ENCODE results near the gene AHRR. TPM values are rescaled to one million over a fixed set of nuclear protein-coding genes. Genes with fewer than 3 reads are reported as not detected.

The AHRR gene
- total RNA-seq, 1 donor from 2014 or later = 0.29 TPM

DNA sequence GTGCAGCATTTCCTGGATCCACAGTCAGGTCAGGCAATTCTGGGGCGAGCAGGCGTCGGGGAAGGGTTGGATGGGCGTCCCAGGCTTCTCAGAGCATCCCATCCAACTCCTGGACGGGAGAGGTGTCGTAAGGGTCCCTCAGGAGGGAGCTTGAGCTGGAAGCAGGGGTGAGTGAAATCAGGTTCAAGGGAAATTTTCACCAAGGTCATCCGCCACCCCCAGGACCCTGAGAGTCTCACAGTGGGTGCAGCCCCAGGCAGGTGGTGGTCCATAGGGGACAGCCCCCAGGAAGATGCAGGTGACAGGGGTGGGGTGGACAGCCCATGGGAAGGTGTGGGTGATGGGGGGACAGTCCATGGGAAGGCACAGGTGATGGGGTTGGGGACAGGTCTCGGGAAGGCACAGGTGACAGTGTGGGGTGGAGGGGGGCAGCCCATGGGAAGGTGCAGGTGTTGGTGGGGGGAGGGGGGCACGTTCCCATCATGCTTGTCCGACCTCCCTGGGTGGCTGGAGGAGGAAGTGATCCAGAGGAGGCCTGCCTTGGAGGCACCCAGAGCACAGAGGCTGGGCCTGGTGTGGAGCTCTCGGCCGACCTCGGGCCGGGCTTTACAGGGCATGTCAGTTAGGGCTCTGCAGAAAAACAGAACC lies 48.9 kb downstream of the AHRR start:
- no peak for DNase-seq (ENCODE audit: low read depth)
- no peak overlapping the region for H3K4me3 ChIP-seq (ENCODE audit: low read depth, low read length)
- TF ChIP-seq, protein P1, sequence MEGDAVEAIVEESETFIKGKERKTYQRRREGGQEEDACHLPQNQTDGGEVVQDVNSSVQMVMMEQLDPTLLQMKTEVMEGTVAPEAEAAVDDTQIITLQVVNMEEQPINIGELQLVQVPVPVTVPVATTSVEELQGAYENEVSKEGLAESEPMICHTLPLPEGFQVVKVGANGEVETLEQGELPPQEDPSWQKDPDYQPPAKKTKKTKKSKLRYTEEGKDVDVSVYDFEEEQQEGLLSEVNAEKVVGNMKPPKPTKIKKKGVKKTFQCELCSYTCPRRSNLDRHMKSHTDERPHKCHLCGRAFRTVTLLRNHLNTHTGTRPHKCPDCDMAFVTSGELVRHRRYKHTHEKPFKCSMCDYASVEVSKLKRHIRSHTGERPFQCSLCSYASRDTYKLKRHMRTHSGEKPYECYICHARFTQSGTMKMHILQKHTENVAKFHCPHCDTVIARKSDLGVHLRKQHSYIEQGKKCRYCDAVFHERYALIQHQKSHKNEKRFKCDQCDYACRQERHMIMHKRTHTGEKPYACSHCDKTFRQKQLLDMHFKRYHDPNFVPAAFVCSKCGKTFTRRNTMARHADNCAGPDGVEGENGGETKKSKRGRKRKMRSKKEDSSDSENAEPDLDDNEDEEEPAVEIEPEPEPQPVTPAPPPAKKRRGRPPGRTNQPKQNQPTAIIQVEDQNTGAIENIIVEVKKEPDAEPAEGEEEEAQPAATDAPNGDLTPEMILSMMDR (conservative IDR thresholded peaks at IDR 0.05; ENCODE audit: low read depth, low read length) = no peak

DNA sequence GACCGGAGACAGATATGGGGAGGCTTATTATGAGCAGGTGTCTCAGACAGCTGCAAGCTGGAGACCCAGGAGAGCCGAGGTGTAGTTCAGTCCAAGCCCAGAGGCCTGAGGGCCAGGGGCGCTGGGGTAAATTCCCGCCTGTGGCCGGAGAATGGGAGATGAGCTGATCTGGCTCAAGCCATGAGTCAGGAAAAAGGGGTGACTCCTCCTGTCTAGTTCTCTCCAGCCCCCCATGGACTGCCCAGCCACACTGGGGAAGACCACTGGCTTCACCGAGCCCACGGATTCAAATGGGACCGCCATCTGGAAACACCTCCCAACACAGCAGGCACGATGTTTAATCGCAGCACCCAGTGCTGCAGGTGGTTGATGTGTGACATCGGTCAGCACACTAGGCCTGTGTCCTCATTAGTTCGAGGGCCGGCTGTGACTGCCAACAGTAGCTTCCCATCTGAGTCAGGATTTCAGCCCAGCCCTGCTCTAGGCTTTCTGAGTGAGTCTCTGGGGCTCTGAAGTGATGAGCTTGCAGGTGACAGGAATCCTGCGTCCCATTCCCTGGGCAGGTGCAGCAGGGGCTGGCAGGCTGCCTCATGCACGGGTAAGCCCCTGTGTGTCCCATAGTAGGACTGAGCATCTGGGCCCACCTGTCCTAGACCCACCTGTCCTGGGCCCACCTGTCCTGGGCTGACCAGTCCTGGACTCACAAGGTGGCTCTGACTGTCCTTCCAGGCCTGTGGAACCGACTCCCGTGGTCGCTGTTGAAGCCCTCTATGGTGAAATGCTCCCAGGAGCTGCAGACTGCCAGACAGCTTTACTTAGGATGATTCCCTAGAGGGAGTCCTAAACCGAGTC lies 49.7 kb downstream of the AHRR start:
- no peak overlapping the region for H3K4me3 ChIP-seq (ENCODE audit: low read depth, low read length)
- TF ChIP-seq, protein P1 (conservative IDR thresholded peaks at IDR 0.05; ENCODE audit: low read depth, low read length) = no peak
- DNase-seq (ENCODE audit: low read depth) = no peak

DNA sequence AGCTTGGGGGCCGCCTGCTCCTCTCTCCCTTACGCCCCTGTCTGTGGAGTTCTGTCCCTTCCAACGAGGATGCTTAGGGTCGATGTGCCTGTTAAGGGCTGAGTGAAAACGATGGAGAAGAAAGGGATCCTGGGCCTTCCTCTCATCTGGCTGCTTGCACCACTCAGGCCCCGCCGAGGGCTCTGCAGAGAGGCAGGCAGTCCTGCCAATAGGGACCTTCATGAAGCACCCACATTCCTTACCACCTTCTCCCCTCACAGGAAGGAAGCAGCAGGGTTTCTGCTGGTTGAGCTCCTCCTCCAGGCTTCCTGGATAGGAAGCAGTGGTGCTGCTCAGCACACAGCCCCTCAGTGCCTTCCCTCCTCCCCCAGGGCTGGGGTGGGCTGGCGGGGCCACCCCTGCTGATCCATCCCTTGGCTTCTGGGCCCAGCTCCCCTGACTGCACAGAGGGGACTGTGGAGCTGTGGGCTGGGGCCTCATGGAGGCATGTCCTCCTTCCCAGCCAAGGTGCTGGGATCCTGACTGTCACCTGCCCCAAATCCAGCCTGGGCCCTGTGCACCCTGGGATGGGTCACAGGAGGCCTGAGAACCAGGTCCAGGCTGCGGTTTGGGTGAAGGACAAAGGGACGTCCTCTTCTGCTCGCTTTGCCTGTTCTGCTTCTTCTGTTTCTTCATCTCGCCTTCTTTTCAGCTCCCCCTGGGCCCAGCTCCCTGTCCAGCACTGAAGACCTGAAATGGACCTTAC lies 50.5 kb downstream of the AHRR start:
- TF ChIP-seq, protein P1 (conservative IDR thresholded peaks at IDR 0.05; ENCODE audit: low read depth, low read length) = no peak
- no peak for DNase-seq (ENCODE audit: low read depth)
- no peak overlapping the region for H3K4me3 ChIP-seq (ENCODE audit: low read depth, low read length)

DNA sequence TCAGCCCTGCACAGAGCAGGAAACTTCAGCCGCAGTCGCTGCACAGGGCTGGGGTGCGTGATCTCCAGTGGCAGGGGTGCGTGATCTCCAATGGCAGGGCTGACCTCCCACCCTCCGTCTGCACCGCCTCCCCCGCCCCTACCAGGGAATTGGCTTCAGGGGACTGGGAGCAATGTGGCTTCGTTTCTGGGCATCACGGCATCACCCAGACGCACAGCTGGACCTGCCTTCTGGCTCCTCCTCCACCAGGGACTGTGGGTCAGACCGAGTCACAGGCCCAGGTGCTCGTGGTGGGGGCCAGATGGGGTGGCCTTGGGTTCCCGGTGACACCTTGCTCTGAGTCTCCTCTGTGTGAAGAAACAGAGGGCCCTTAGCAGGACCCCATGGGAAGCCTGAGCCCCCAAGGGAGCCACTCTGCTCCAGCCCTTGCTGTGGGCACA lies 51.1 kb downstream of the AHRR start:
- H3K4me3 ChIP-seq (ENCODE audit: low read depth, low read length) = no peak overlapping the region
- DNase-seq (ENCODE audit: low read depth) = no peak
- TF ChIP-seq, protein P1 (conservative IDR thresholded peaks at IDR 0.05; ENCODE audit: low read depth, low read length) = no peak

DNA sequence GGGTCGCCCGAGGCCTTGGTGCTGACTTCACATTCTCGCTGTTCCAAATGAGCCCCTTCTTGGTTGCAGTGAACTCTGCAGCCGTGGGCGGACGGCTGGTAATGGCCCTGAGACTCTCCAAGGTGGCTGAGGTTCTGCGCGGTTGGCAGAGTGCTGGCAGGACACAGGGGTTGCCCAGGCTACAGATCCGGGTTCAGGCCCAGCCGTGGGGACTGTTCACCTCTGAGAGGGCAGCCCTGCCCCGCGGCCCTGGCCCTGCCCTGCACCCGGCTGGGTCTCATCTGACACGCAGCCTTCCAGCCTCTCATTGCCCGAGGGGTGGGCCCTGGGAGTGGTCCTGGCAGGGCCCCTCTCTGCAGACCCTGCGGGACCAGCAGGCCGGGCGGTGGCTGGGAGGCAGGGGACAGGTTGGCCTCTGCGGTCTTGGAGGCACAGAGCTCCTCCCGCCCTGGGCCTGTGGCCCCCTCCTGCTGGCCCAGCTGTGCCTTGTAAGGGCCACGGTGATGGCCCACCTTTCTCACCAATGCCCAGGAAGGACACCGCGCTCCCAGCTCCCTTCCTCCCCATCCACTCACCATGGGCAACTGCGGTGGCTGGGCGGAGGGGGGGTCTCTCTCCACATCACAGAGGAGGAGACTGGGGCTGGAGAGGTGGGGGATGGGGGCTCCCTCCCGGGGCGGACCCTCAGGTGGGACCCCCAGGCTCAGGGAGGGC lies 51.6 kb downstream of the AHRR start:
- TF ChIP-seq, protein P1 (conservative IDR thresholded peaks at IDR 0.05; ENCODE audit: low read depth, low read length) = no peak
- DNase-seq (ENCODE audit: low read depth) = no peak
- H3K4me3 ChIP-seq (ENCODE audit: low read depth, low read length) = no peak overlapping the region

Data from epithelial cell of proximal tubule (primary cell).